HG02642 (cell line): ENCODE measurements around the gene GPT2.

Experiments
- ATAC-seq: cut with Tn5 transposase; IDR thresholded peaks from one replicate; pipeline ENCODE4 v1.9.1; 2021; ENCODE audit warnings: mild to moderate bottlenecking; ENCODE audit not compliant: unreplicated experiment, poor library complexity

Gene GPT2

GRCh38 chr16:46895399-46896313 lies 11.5 kb downstream of the GPT2 start:
- no peak for ATAC-seq

GRCh38 chr16:46896314-46896968 lies 12.3 kb downstream of the GPT2 start:
- no peak for ATAC-seq

GRCh38 chr16:46897471-46897870 lies 13.3 kb downstream of the GPT2 start:
- ATAC-seq = no peak

GRCh38 chr16:46898006-46898405 lies 13.8 kb downstream of the GPT2 start:
- no peak for ATAC-seq

- ATAC-seq = no peak
Observed at GRCh38 chr16:46899443-46900143, 15.4 kb downstream of the GPT2 start.

GRCh38 chr16:46900455-46901235 lies 16.5 kb downstream of the GPT2 start:
- no peak for ATAC-seq

GRCh38 chr16:46901709-46902108 lies 17.5 kb downstream of the GPT2 start:
- ATAC-seq = no peak

GRCh38 chr16:46903255-46903905 lies 19.2 kb downstream of the GPT2 start:
- no peak for ATAC-seq

GRCh38 chr16:46904471-46904870 lies 20.3 kb downstream of the GPT2 start:
- no peak for ATAC-seq

GRCh38 chr16:46906360-46907060 lies 22.3 kb downstream of the GPT2 start:
- ATAC-seq = no peak

- no peak for ATAC-seq
Observed at GRCh38 chr16:46907061-46907774, 23.1 kb downstream of the GPT2 start.

GRCh38 chr16:46908540-46909372 lies 24.6 kb downstream of the GPT2 start:
- no peak for ATAC-seq

GRCh38 chr16:46911038-46911437 lies 26.9 kb downstream of the GPT2 start:
- ATAC-seq = peak; percentile 62

- ATAC-seq = no peak
Observed at GRCh38 chr16:46911650-46912049, 27.5 kb downstream of the GPT2 start.

- no peak for ATAC-seq
Observed at GRCh38 chr16:46914556-46915201, 30.5 kb downstream of the GPT2 start.

- no peak for ATAC-seq
Observed at GRCh38 chr16:46915483-46916025, 31.4 kb downstream of the GPT2 start.

- ATAC-seq = no peak
Observed at GRCh38 chr16:46916980-46917379, 32.8 kb downstream of the GPT2 start.
